HepG2 (cell line): ENCODE data around the gene STK17A. TPM values are rescaled to one million over a fixed set of nuclear protein-coding genes. Genes with fewer than 3 reads are reported as not detected.
A peak's percentile ranks its signal among the peaks of the same experiment; 100 is the strongest.

Experiments used
- ARID4A ChIP-seq: sonication (generic); formaldehyde crosslinking; IDR thresholded peaks from 2 replicates; pipeline ENCODE4 v1.5.0; 2020; ENCODE audit warnings: mild to moderate bottlenecking, missing genetic modification reagents, borderline replicate concordance
- ASH2L ChIP-seq: fragments of 300-600, 200-600 bp; sonication (generic); IDR thresholded peaks from 2 replicates; pipeline ENCODE4 v1.7.0; 2017; ENCODE audit warnings: low read depth, mild to moderate bottlenecking, moderate library complexity, mixed read lengths, low read length; ENCODE audit not compliant: insufficient read length
- ELF1 ChIP-seq: sonication (generic); formaldehyde crosslinking; IDR thresholded peaks from 2 replicates; pipeline ENCODE4 v1.4.0; 2020; ENCODE audit warnings: missing genetic modification reagents
- HMGXB4 ChIP-seq, 2 experiments: sonication (generic) in 1 of 2; formaldehyde crosslinking in 1 of 2; IDR thresholded peaks; 2 replicates each; pipeline versions ENCODE4 v1.4.0 to v1.6.1; 2018 to 2020; ENCODE audit warnings: missing genetic modification reagents in 2 of 2, borderline replicate concordance in 1 of 2, low read depth in 1 of 2, mild to moderate bottlenecking in 1 of 2, missing biosample characterization in 1 of 2
- JUND ChIP-seq: sonication (generic); formaldehyde crosslinking; IDR thresholded peaks from 2 replicates; pipeline ENCODE4 v1.8.0; 2022; ENCODE audit warnings: mild to moderate bottlenecking, missing genetic modification reagents
- MYPOP ChIP-seq: sonication (generic); formaldehyde crosslinking; IDR thresholded peaks from 2 replicates; pipeline ENCODE4 v1.8.1; 2023; ENCODE audit warnings: mild to moderate bottlenecking, moderate library complexity, missing genetic modification reagents
- NR2F6 ChIP-seq, 2 experiments: IDR thresholded peaks; 2 replicates each; pipeline ENCODE4 v1.6.1; 2016; ENCODE audit warnings: antibody characterized with exemption in 1 of 2, mild to moderate bottlenecking in 1 of 2
- POGZ ChIP-seq: sonication (generic); formaldehyde crosslinking; IDR thresholded peaks from 2 replicates; pipeline ENCODE4 v1.4.0; 2020; ENCODE audit warnings: mild to moderate bottlenecking, missing genetic modification reagents
- RAD21 ChIP-seq: fragments of 450-650 bp; formaldehyde crosslinking; IDR thresholded peaks from 2 replicates; pipeline ENCODE4 v1.5.0; 2020; ENCODE audit warnings: mild to moderate bottlenecking
- TP53 ChIP-seq: sonication (generic); formaldehyde crosslinking; conservative IDR thresholded peaks from 2 replicates; pipeline ENCODE4 v1.4.0; 2020; ENCODE audit warnings: missing genetic modification reagents
- ZHX1 ChIP-seq: sonication (generic); formaldehyde crosslinking; IDR thresholded peaks from 2 replicates; pipeline ENCODE4 v1.8.1; 2022; ENCODE audit warnings: low read depth, mild to moderate bottlenecking, missing genetic modification reagents
- ZKSCAN5 ChIP-seq: sonication (generic); formaldehyde crosslinking; IDR thresholded peaks from 2 replicates; pipeline ENCODE4 v1.5.1; 2020; ENCODE audit warnings: mild to moderate bottlenecking, missing genetic modification reagents
- ZMAT5 ChIP-seq: sonication (generic); formaldehyde crosslinking; IDR thresholded peaks from 2 replicates; pipeline ENCODE4 v1.5.0; 2020; ENCODE audit warnings: mild to moderate bottlenecking, low read depth, missing genetic modification reagents, borderline replicate concordance
- ZNF160 ChIP-seq: sonication (generic); formaldehyde crosslinking; IDR thresholded peaks from 2 replicates; pipeline ENCODE4 v1.8.0; 2022; ENCODE audit warnings: mild to moderate bottlenecking, inconsistent platforms, missing genetic modification reagents
- ZNF256 ChIP-seq: sonication (generic); formaldehyde crosslinking; conservative IDR thresholded peaks from 2 replicates; pipeline ENCODE4 v1.4.0; 2020; ENCODE audit warnings: missing genetic modification reagents
- ZNF547 ChIP-seq: sonication (generic); formaldehyde crosslinking; IDR thresholded peaks from 2 replicates; pipeline ENCODE4 v1.5.1; 2020; ENCODE audit warnings: mild to moderate bottlenecking, missing genetic modification reagents
- ZNF709 ChIP-seq: sonication (generic); formaldehyde crosslinking; IDR thresholded peaks from 2 replicates; pipeline ENCODE4 v1.5.0; 2020; ENCODE audit warnings: mild to moderate bottlenecking, missing genetic modification reagents
- ZNF841 ChIP-seq: sonication (generic); formaldehyde crosslinking; IDR thresholded peaks from 2 replicates; pipeline ENCODE4 v1.8.1; 2023; ENCODE audit warnings: missing genetic modification reagents, borderline replicate concordance
- polyA plus RNA-seq, 8 experiments: library from polyadenylated mRNA; depleted of rRNA in 3 of 8; stranded (reverse) in 7 of 8; unstranded in 1 of 8; fragments of >200 nt; fragmentation: Illumina TruSeq in 4 of 8; extraction: Trizol in 4 of 8; gene quantifications; 2 replicates each; pipeline versions ENCODE4 v1.2.1 to v1.2.3, GENCODE V29; 2011 to 2016; ENCODE audit warnings: low read depth in 4 of 8, missing spikeins in 1 of 8, mixed read lengths in 1 of 8; ENCODE audit not compliant: insufficient read depth in 1 of 8
- total RNA-seq, 5 experiments: library from RNA; depleted of rRNA; stranded (reverse); fragments of >200 nt; fragmentation: Illumina TruSeq; extraction: Trizol; gene quantifications; 2 replicates each; pipeline ENCODE4 v1.2.3, GENCODE V29; 2016; ENCODE audit warnings: low read depth in 1 of 5

The STK17A gene
- total and polyA plus RNA-seq, 2 of the 13 experiments (the other 11 are each of a cell fraction or from before 2014, with no cell fraction given) = 18.6 to 24.3 TPM

GRCh38 chr7:43639858-43640491, 57.1 kb downstream of the STK17A start (continued):
- TF ChIP-seq ASH2L (peak; percentile 83), JUND (peak; percentile 51), POGZ (CRISPR knock-in tag) (peak; percentile 84), ZNF256 (CRISPR knock-in tag) (0 out of 2 replicates have a peak, but pooled peaks have one; percentile 58), ZNF841 (CRISPR knock-in tag) (no peak), HMGXB4 (CRISPR knock-in tag; IDR thresholded peaks at IDR 0.05; ENCODE audit: borderline replicate concordance in 1 of 2, low read depth in 1 of 2) (0 out of 4 replicates have a peak, but pooled peaks of 1 of the 2 experiments have one; percentile 42), ZNF160 (CRISPR knock-in tag) (no peak), ZNF709 (CRISPR knock-in tag) (no peak), TP53 (0 out of 2 replicates have a peak, but pooled peaks have one; percentile 58), ZKSCAN5 (CRISPR knock-in tag) (peak; percentile 86), MYPOP (peak; percentile 69; the same call in 1 of the 2 replicates), ZNF547 (CRISPR knock-in tag) (0 out of 2 replicates have a peak, but pooled peaks have one; percentile 17), RAD21 (CRISPR knock-in tag) (no peak), ARID4A (peak; percentile 74; the same call in 1 of the 2 replicates), ZHX1 (CRISPR knock-in tag) (peak; percentile 33; the same call in 1 of the 2 replicates), NR2F6 (IDR thresholded peaks at IDR 0.05) (peak; percentile 85), NR2F6 (CRISPR knock-in tag; IDR thresholded peaks at IDR 0.05) (peak; percentile 92), ELF1 (CRISPR knock-in tag) (peak; percentile 73), ZMAT5 (no peak)
